H1 (cell line): ENCODE measurements around the gene OSBPL3. TPM values are rescaled to one million over a fixed set of nuclear protein-coding genes. Genes with fewer than 3 reads are reported as not detected.

Experiments used
- CTCF ChIA-PET: fragments of 300-600 bp; sonication (Branson Sonifier 250); formaldehyde crosslinking; loops from one replicate; lab custom pipeline; 2021; ENCODE audit not compliant: partially characterized antibody; lab: Charles Lee
- POLR2A ChIA-PET: fragments of 300-600 bp; sonication (Branson Sonifier 250); formaldehyde crosslinking; loops from one replicate; lab custom pipeline; 2021; ENCODE audit warnings: inconsistent platforms; ENCODE audit not compliant: partially characterized antibody; lab: Charles Lee
- DNase-seq, 2 experiments: peaks; one replicate each; pipeline versions ENCODE4 v3.0.0 to v3.0.0-alpha.2; 2010 to 2022; ENCODE audit warnings: low spot score in 2 of 2, low read depth in 1 of 2, mixed read lengths in 1 of 2
- FAIRE-seq: peaks from 2 replicates; lab custom pipeline; 2011; peaks lifted over from hg19 to GRCh38; lab: Jason Lieb, UNC
- H2AFZ ChIP-seq: 2 replicates; pipeline ENCODE4 v1.8.1; 2012; ENCODE audit warnings: low read length, inconsistent platforms
- H2AK5ac ChIP-seq: 2 replicates; pipeline ENCODE4 v1.6.1; 2013; ENCODE audit warnings: low read depth, low read length
- H2BK120ac ChIP-seq: replicated peaks from 2 replicates; pipeline ENCODE3; 2013; ENCODE audit warnings: low read depth, low read length, inconsistent platforms
- H2BK12ac ChIP-seq: 2 replicates; pipeline ENCODE4 v1.6.1; 2013; ENCODE audit warnings: low read depth, low read length
- H2BK15ac ChIP-seq: 2 replicates; pipeline ENCODE4 v1.6.1; 2013; ENCODE audit warnings: low read length
- H2BK20ac ChIP-seq: 2 replicates; pipeline ENCODE4 v1.6.1; 2013; ENCODE audit warnings: low read length
- H2BK5ac ChIP-seq: 2 replicates; pipeline ENCODE4 v1.6.1; 2013; ENCODE audit warnings: low read depth, low read length
- H3K14ac ChIP-seq: 2 replicates; pipeline ENCODE4 v1.6.1; 2013; ENCODE audit warnings: inconsistent platforms; ENCODE audit not compliant: insufficient read length
- H3K18ac ChIP-seq: 2 replicates; pipeline ENCODE4 v1.6.1; 2013; ENCODE audit warnings: low read length; ENCODE audit errors: extremely low read depth
- H3K23ac ChIP-seq: 2 replicates; pipeline ENCODE4 v1.6.1; 2013; ENCODE audit warnings: inconsistent platforms; ENCODE audit not compliant: insufficient read length
- H3K23me2 ChIP-seq: 2 replicates; pipeline ENCODE4 v1.6.1; 2013; ENCODE audit warnings: low read depth, low read length
- H3K27ac ChIP-seq: 2 replicates; pipeline ENCODE4 v1.6.1; 2011; ENCODE audit warnings: low read depth, low read length, inconsistent platforms
- H3K27me3 ChIP-seq, 4 experiments: replicated peaks in 1 of 4; 1 replicate in 1 of 4; 2 replicates in 3 of 4; pipeline versions ENCODE4 v1.6.1 to v1.8.1; 2011 to 2013; ENCODE audit warnings: low read length in 3 of 4, mild to moderate bottlenecking in 3 of 4, inconsistent platforms in 2 of 4, mixed read lengths in 2 of 4, moderate library complexity in 1 of 4; ENCODE audit not compliant: control insufficient read depth in 3 of 4, insufficient read depth in 3 of 4; ENCODE audit errors: extremely low read depth in 1 of 4
- H3K36me3 ChIP-seq, 4 experiments: 2 replicates each; pipeline versions ENCODE4 v1.6.1 to v1.8.1; 2011 to 2013; ENCODE audit warnings: mild to moderate bottlenecking in 4 of 4, low read length in 3 of 4, moderate library complexity in 2 of 4, control low read depth in 1 of 4, inconsistent platforms in 1 of 4; ENCODE audit not compliant: insufficient read depth in 4 of 4, control insufficient read depth in 2 of 4
- H3K4ac ChIP-seq: replicated peaks from 2 replicates; pipeline ENCODE3; 2013; ENCODE audit warnings: low read length, low read depth, mixed read lengths, inconsistent platforms; ENCODE audit not compliant: insufficient read length
- H3K4me1 ChIP-seq, 4 experiments: replicated peaks in 1 of 4; 1 replicate in 1 of 4; 2 replicates in 3 of 4; pipeline versions ENCODE4 v1.6.1 to v1.8.1; 2011 to 2013; ENCODE audit warnings: low read length in 3 of 4, inconsistent platforms in 2 of 4, mixed read lengths in 1 of 4; ENCODE audit not compliant: insufficient read depth in 4 of 4, control insufficient read depth in 3 of 4
- H3K4me2 ChIP-seq, 2 experiments: 2 replicates each; pipeline versions ENCODE4 v1.6.1 to v1.8.1; 2011 to 2013; ENCODE audit warnings: low read depth in 2 of 2, low read length in 2 of 2, control low read depth in 1 of 2, inconsistent platforms in 1 of 2, mild to moderate bottlenecking in 1 of 2; ENCODE audit not compliant: insufficient read depth in 1 of 2
- H3K4me3 ChIP-seq, 4 experiments: fragments of 200-600, 300-600 bp in 1 of 4; sonication (generic), shearing (Covaris generic), sonication (Bioruptor Twin) in 1 of 4; 2 replicates each; pipeline versions ENCODE4 v1.5.1 to v1.8.1; 2011 to 2016; ENCODE audit warnings: low read length in 4 of 4, low read depth in 3 of 4, control low read depth in 2 of 4, inconsistent platforms in 2 of 4, mild to moderate bottlenecking in 2 of 4, mixed read lengths in 1 of 4, moderate library complexity in 1 of 4; ENCODE audit not compliant: insufficient read depth in 2 of 4; ENCODE audit errors: extremely low read depth in 1 of 4
- H3K56ac ChIP-seq: replicated peaks from 2 replicates; pipeline ENCODE3; 2013; ENCODE audit warnings: low read depth, mild to moderate bottlenecking, mixed read lengths, low read length, inconsistent platforms; ENCODE audit not compliant: insufficient read length
- H3K79me1 ChIP-seq: 2 replicates; pipeline ENCODE4 v1.6.1; 2013; ENCODE audit warnings: low read depth, low read length, control low read depth
- H3K79me2 ChIP-seq, 2 experiments: 2 replicates each; pipeline versions ENCODE4 v1.6.1 to v1.8.1; 2012 to 2013; ENCODE audit warnings: low read length in 2 of 2, mild to moderate bottlenecking in 2 of 2, inconsistent platforms in 1 of 2; ENCODE audit not compliant: insufficient read depth in 2 of 2, control insufficient read depth in 1 of 2
- H3K9ac ChIP-seq, 4 experiments: replicated peaks in 1 of 4; 1 replicate in 1 of 4; 2 replicates in 3 of 4; pipeline versions ENCODE4 v1.6.1 to v1.8.1; 2011 to 2013; ENCODE audit warnings: low read depth in 3 of 4, low read length in 3 of 4, control low read depth in 2 of 4, mild to moderate bottlenecking in 2 of 4, moderate library complexity in 2 of 4, inconsistent platforms in 1 of 4; ENCODE audit errors: extremely low read depth in 1 of 4
- H3K9me3 ChIP-seq, 2 experiments: 2 replicates each; pipeline versions ENCODE4 v1.6.1 to v1.8.1; 2012 to 2013; ENCODE audit warnings: mild to moderate bottlenecking in 2 of 2, moderate library complexity in 2 of 2, control low read depth in 1 of 2, inconsistent platforms in 1 of 2, low read depth in 1 of 2, low read length in 1 of 2, mixed read lengths in 1 of 2; ENCODE audit not compliant: insufficient read depth in 2 of 2
- H4K20me1 ChIP-seq, 2 experiments: replicated peaks in 1 of 2; 2 replicates each; pipeline versions ENCODE3 to v1.8.1; 2011 to 2013; ENCODE audit warnings: inconsistent platforms in 2 of 2, low read length in 2 of 2, mild to moderate bottlenecking in 1 of 2; ENCODE audit not compliant: insufficient read depth in 2 of 2, control insufficient read depth in 1 of 2
- H4K5ac ChIP-seq: 2 replicates; pipeline ENCODE4 v1.6.1; 2013; ENCODE audit warnings: low read length, low read depth, mixed read lengths, inconsistent platforms; ENCODE audit not compliant: insufficient read length
- H4K8ac ChIP-seq: 2 replicates; pipeline ENCODE4 v1.8.0; 2013; ENCODE audit warnings: mild to moderate bottlenecking, moderate library complexity, low read length, inconsistent platforms; ENCODE audit not compliant: insufficient read depth; ENCODE audit errors: extremely low read depth
- H4K91ac ChIP-seq: replicated peaks from 2 replicates; pipeline ENCODE3; 2013; ENCODE audit warnings: low read length, mixed read lengths, inconsistent platforms; ENCODE audit not compliant: insufficient read length
- ASH2L ChIP-seq: fragments of 200-600, 300-600 bp; sonication (generic); IDR thresholded peaks from one replicate; pipeline ENCODE4 v1.7.1; 2017; ENCODE audit warnings: low read length
- CEBPB ChIP-seq: IDR thresholded peaks from 2 replicates; pipeline ENCODE4 v1.6.1; 2012; ENCODE audit warnings: low read depth, low read length
- CHD1 ChIP-seq: IDR thresholded peaks from 2 replicates; pipeline ENCODE4 v1.6.1; 2012; ENCODE audit warnings: low read depth, low read length, improper control_type of control experiment
- HDAC2 ChIP-seq, 2 experiments: fragments of 300-600 bp in 1 of 2; sonication (generic) in 1 of 2; IDR thresholded peaks; 2 replicates each; pipeline ENCODE4 v1.6.1; 2011 to 2012; ENCODE audit warnings: low read depth in 2 of 2, low read length in 2 of 2, mild to moderate bottlenecking in 2 of 2, moderate library complexity in 2 of 2, borderline replicate concordance in 1 of 2, inconsistent platforms in 1 of 2
- HDAC6 ChIP-seq: IDR thresholded peaks from one replicate; pipeline ENCODE4 v1.7.1; 2012; ENCODE audit warnings: low read depth, mild to moderate bottlenecking, inconsistent platforms, low read length, moderate library complexity
- MAFK ChIP-seq: IDR thresholded peaks from 2 replicates; pipeline ENCODE4 v1.6.1; 2012; ENCODE audit warnings: low read depth, mild to moderate bottlenecking, improper control_type of control experiment, low read length
- NANOG ChIP-seq: IDR thresholded peaks from 2 replicates; pipeline ENCODE4 v1.6.1; 2011; ENCODE audit warnings: low read length, low read depth, mild to moderate bottlenecking, inconsistent platforms; ENCODE audit not compliant: insufficient read depth, poor library complexity, severe bottlenecking
- RBBP5 ChIP-seq: IDR thresholded peaks from 2 replicates; pipeline ENCODE4 v1.7.1; 2012; ENCODE audit warnings: low read depth, mild to moderate bottlenecking, inconsistent platforms, low read length, moderate library complexity, borderline replicate concordance
- RXRA ChIP-seq: IDR thresholded peaks from 2 replicates; pipeline ENCODE4 v1.6.1; 2011; ENCODE audit warnings: low read depth, mild to moderate bottlenecking, low read length, moderate library complexity; ENCODE audit not compliant: insufficient read depth
- SIX5 ChIP-seq: IDR thresholded peaks from 2 replicates; pipeline ENCODE4 v1.6.1; 2011; ENCODE audit warnings: mild to moderate bottlenecking, low read depth, low read length
- TAF1 ChIP-seq: IDR thresholded peaks from 2 replicates; pipeline ENCODE4 v1.6.1; 2011; ENCODE audit warnings: mild to moderate bottlenecking, low read depth, low read length
- WGBS, 2 experiments: shearing (Covaris generic) in 1 of 2; methylation state at CpG; one replicate each; pipeline versions ENCODE4 v1.1.6 to v1.1.7; 2013 to 2015; ENCODE audit warnings: low lambda C conversion rate in 2 of 2, mixed read lengths in 2 of 2, inconsistent platforms in 1 of 2, low coverage in 1 of 2, missing lambda C conversion rate in 1 of 2; ENCODE audit not compliant: insufficient replicate concordance in 2 of 2, insufficient coverage in 1 of 2, insufficient read length in 1 of 2; ENCODE audit errors: extremely low coverage in 1 of 2, missing lambda C conversion rate in 1 of 2; 5-methylcytosine and 5-hydroxymethylcytosine counted together
- polyA plus RNA-seq, 7 experiments: library from polyadenylated mRNA; depleted of rRNA in 3 of 7; stranded (reverse) in 5 of 7; unstranded in 2 of 7; fragments of >200 nt in 5 of 7; fragments of 200-250 nt in 2 of 7; gene quantifications; 1 replicate in 5 of 7; 2 replicates in 1 of 7; 4 replicates in 1 of 7; pipeline versions ENCODE4 v1.2.1 to v1.2.3, GENCODE V29; 2011 to 2013; ENCODE audit warnings: missing spikeins in 2 of 7, mixed read lengths in 2 of 7
- total RNA-seq: library from RNA; stranded (reverse); fragmentation: NEBNext Ultra II Directional; extraction: Animal tissue kit (Norgen Biotek cat#: 25700); gene quantifications from 2 replicates; pipeline ENCODE4 v1.2.1, GENCODE V29; 2021
- TF ChIP-seq, protein P1 (sequence below): IDR thresholded peaks from 2 replicates; pipeline ENCODE4 v1.6.1; 2012; ENCODE audit warnings: inconsistent platforms

The OSBPL3 gene
- total and polyA plus RNA-seq, 2 of the 8 experiments (the other 6 are each of a cell fraction or from before 2014, with no cell fraction given) = 2.8 to 13.9 TPM

- CTCF ChIA-PET = interaction anchor here (1.2 to 1.3 kb wide), 2 partner anchors 43 to 299 kb away, joined by 3 to 4 read pairs; no protein-coding TSS in a partner anchor
- 77% methylated on average over 9 of the region's 9 CpGs; no CpG with 5 or more reads in 1 of the 2 experiments for WGBS, 2 experiments
- POLR2A ChIA-PET = interaction anchor here (0.6 kb wide), 1 partner anchor 844 kb away, joined by 3 read pairs; no protein-coding TSS in a partner anchor
- no peak for TF ChIP-seq ASH2L
- TF ChIP-seq TAF1 = no peak
- no peak for TF ChIP-seq RBBP5
- TF ChIP-seq RXRA = no peak
- TF ChIP-seq, protein P1, sequence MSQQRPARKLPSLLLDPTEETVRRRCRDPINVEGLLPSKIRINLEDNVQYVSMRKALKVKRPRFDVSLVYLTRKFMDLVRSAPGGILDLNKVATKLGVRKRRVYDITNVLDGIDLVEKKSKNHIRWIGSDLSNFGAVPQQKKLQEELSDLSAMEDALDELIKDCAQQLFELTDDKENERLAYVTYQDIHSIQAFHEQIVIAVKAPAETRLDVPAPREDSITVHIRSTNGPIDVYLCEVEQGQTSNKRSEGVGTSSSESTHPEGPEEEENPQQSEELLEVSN = no peak
- no peak for TF ChIP-seq HDAC2 (IDR thresholded peaks at IDR 0.05; ENCODE audit: borderline replicate concordance in 1 of 2, low read depth in 2 of 2, low read length in 2 of 2)
- TF ChIP-seq NANOG = no peak
- TF ChIP-seq CEBPB = no peak
- no peak for TF ChIP-seq CHD1
- no peak for TF ChIP-seq HDAC6
- no peak for TF ChIP-seq SIX5
- no peak for TF ChIP-seq MAFK
Observed at GRCh38 chr7:24793982-24794648, 185.9 kb downstream of the OSBPL3 start.

More at GRCh38 chr7:24793982-24794648, 185.9 kb downstream of the OSBPL3 start:
- DNase-seq (no peak), FAIRE-seq (no peak)
- H2BK20ac ChIP-seq = no peak overlapping the region
- peaks cover 2% of the 10 kb centered on the region; the same call in 1 of the 2 replicates for H3K23me2 ChIP-seq
- H3K9me3 ChIP-seq = peaks cover 2 to 5% of the 10 kb centered on the region in 2 experiments; a peak in 2 of 4 replicates
- H3K4me3 ChIP-seq = no peak overlapping the region
- no peak overlapping the region for H3K18ac ChIP-seq
- no peaks in the 10 kb centered on the region for H3K79me1 ChIP-seq
- no peak overlapping the region for H3K4ac ChIP-seq
- H3K23ac ChIP-seq = no peak overlapping the region
- H2AFZ ChIP-seq = no peak overlapping the region
- no peak overlapping the region for H3K14ac ChIP-seq
- no peak overlapping the region for H2BK12ac ChIP-seq
- H2AK5ac ChIP-seq = no peak overlapping the region
- no peak overlapping the region for H3K9ac ChIP-seq
- no peak overlapping the region for H4K5ac ChIP-seq
- no peaks in the 10 kb centered on the region for H4K20me1 ChIP-seq
- no peak overlapping the region for H3K56ac ChIP-seq
- no peak overlapping the region for H4K91ac ChIP-seq
- H2BK15ac ChIP-seq = no peak overlapping the region
- H3K27ac ChIP-seq = no peak overlapping the region
- no peaks in the 10 kb centered on the region for H3K79me2 ChIP-seq
- no peak overlapping the region for H2BK5ac ChIP-seq
- no peak overlapping the region for H2BK120ac ChIP-seq
- no peak overlapping the region for H3K4me2 ChIP-seq
- H4K8ac ChIP-seq = no peak overlapping the region
- no peaks in the 10 kb centered on the region for H3K4me1 ChIP-seq
- H3K36me3 ChIP-seq = no peaks in the 10 kb centered on the region; a peak in 1 of 8 replicates
- no peaks in the 10 kb centered on the region for H3K27me3 ChIP-seq
